Panc1 (cell line): ENCODE measurements around the gene EDN2. TPM values are rescaled to one million over a fixed set of nuclear protein-coding genes. Genes with fewer than 3 reads are reported as not detected.

Experiments
- ATAC-seq: fragments of 200-7000 bp; cut with Tn5 transposase; 2 replicates; pipeline ENCODE4 v1.9.1; 2020; ENCODE audit warnings: mild to moderate bottlenecking, moderate library complexity
- BruUV-seq: library from RNA; stranded (reverse); fragments of 400-500 nt; replicated peaks from 2 replicates; lab custom pipeline; 2021; lab: Mats Ljungman, UMichigan
- CTCF ChIA-PET: fragments of 300-600 bp; sonication (Branson Sonifier 250); formaldehyde crosslinking; loops from one replicate; lab custom pipeline; 2022; ENCODE audit warnings: antibody characterized with exemption; lab: Charles Lee
- POLR2A ChIA-PET: fragments of 300-600 bp; sonication (Branson Sonifier 250); formaldehyde crosslinking; loops from one replicate; lab custom pipeline; 2022; ENCODE audit warnings: antibody characterized with exemption; lab: Charles Lee
- DNase-seq: peaks from one replicate; pipeline ENCODE4 v3.0.0-alpha.2; 2010; ENCODE audit warnings: low read depth, low spot score
- H3K27ac ChIP-seq: 2 replicates; pipeline ENCODE4 v1.5.1; 2011; ENCODE audit warnings: mild to moderate bottlenecking, low read length, inconsistent platforms
- H3K27me3 ChIP-seq: fragments of 200-500 bp; sonication (Bioruptor generic); 2 replicates; pipeline ENCODE4 v1.6.0; 2014; ENCODE audit warnings: low read length, inconsistent platforms; ENCODE audit not compliant: control insufficient read depth, insufficient read depth
- H3K36me3 ChIP-seq: fragments of 200-500 bp; sonication (Bioruptor generic); 2 replicates; pipeline ENCODE4 v1.5.1; 2014; ENCODE audit warnings: inconsistent platforms, mild to moderate bottlenecking, low read length, moderate library complexity; ENCODE audit not compliant: control insufficient read depth, insufficient read depth
- H3K4me1 ChIP-seq: 2 replicates; pipeline ENCODE4 v1.5.1; 2011; ENCODE audit warnings: inconsistent platforms, mild to moderate bottlenecking, low read length, moderate library complexity; ENCODE audit not compliant: control insufficient read depth, insufficient read depth
- H3K4me3 ChIP-seq, 2 experiments: 2 replicates each; pipeline ENCODE4 v1.5.1; 2011 to 2012; ENCODE audit warnings: low read depth in 2 of 2, low read length in 2 of 2, mild to moderate bottlenecking in 2 of 2, inconsistent platforms in 1 of 2, moderate library complexity in 1 of 2
- H3K9me3 ChIP-seq: fragments of 200-500 bp; sonication (Bioruptor generic); 2 replicates; pipeline ENCODE4 v1.5.1; 2014; ENCODE audit warnings: low read depth, mild to moderate bottlenecking, inconsistent platforms, low read length, moderate library complexity; ENCODE audit not compliant: control insufficient read depth, insufficient read depth
- CTCF ChIP-seq: fragments of 450-650 bp; IDR thresholded peaks from 2 replicates; pipeline ENCODE4 v1.5.1; 2017; ENCODE audit warnings: mild to moderate bottlenecking
- POLR2AphosphoS5 ChIP-seq: IDR thresholded peaks from 2 replicates; pipeline ENCODE4 v1.6.1; 2012; ENCODE audit warnings: mild to moderate bottlenecking, low read depth, low read length, moderate library complexity
- REST ChIP-seq, 2 experiments: IDR thresholded peaks; 2 replicates each; pipeline ENCODE4 v1.6.1; 2011 to 2012; ENCODE audit warnings: low read depth in 2 of 2, control low read depth in 1 of 2, low read length in 1 of 2, mild to moderate bottlenecking in 1 of 2, moderate library complexity in 1 of 2; ENCODE audit not compliant: insufficient read depth in 1 of 2
- SIN3A ChIP-seq: IDR thresholded peaks from 2 replicates; pipeline ENCODE4 v1.6.1; 2012; ENCODE audit warnings: low read depth, mild to moderate bottlenecking, low read length, moderate library complexity, borderline replicate concordance; ENCODE audit not compliant: insufficient read depth
- TCF7L2 ChIP-seq: IDR thresholded peaks from 2 replicates; pipeline ENCODE4 v1.6.1; 2011; ENCODE audit warnings: mild to moderate bottlenecking, low read depth, low read length, inconsistent platforms
- in situ Hi-C: cut with HindIII; loops from 2 replicates; pipeline ENCODE4 v1.10.0; 2016; ENCODE audit warnings: low sequenced_read_pairs, low pct_unique_long_range_greater_than_20kb
- intact Hi-C: fragments of 100-400 bp; cut with micrococcal nuclease; formaldehyde crosslinking; loops from one replicate; pipeline ENCODE4 v1.10.0; 2022; ENCODE audit not compliant: unreplicated experiment
- total RNA-seq: library from RNA; stranded (reverse); gene quantifications from one replicate; pipeline ENCODE4 v1.2.1, GENCODE V29; 2021; ENCODE audit not compliant: unreplicated experiment

Gene EDN2
- total RNA-seq, 1 experiment from 2014 or later: not detected

- intact Hi-C loops: no loop called here
- Histone ChIP-seq H3K4me3 (no peak overlapping the region), H3K27ac (no peak overlapping the region), H3K4me1 (no peaks in the 10 kb centered on the region), H3K36me3 (no peaks in the 10 kb centered on the region), H3K9me3 (no peaks in the 10 kb centered on the region), H3K27me3 (0 out of 2 replicates have a peak, but pooled peaks cover 2% of the 10 kb centered on the region)
- DNase-seq (no peak), ATAC-seq (no peak)
- in situ Hi-C loops: no loop called here
- POLR2A ChIA-PET: interaction anchor here (0.6 kb wide), 1 partner anchor 187 kb away, joined by 9 read pairs; no protein-coding TSS in a partner anchor
- CTCF ChIA-PET: interaction anchor here (0.6 kb wide), 2 partner anchors 74 to 1858 kb away, joined by 3 to 5 read pairs; no protein-coding TSS in a partner anchor
- TF ChIP-seq REST (IDR thresholded peaks at IDR 0.05; ENCODE audit: insufficient read depth in 1 of 2, low read depth in 2 of 2, low read length in 1 of 2) (no peak), POLR2AphosphoS5 (no peak), TCF7L2 (no peak), CTCF (no peak), SIN3A (no peak)
- BruUV-seq: no TSS peak
Measured at GRCh38 chr1:41468122-41468762, 16.2 kb downstream of the EDN2 start.

- Histone ChIP-seq H3K4me1 (no peaks in the 10 kb centered on the region), H3K36me3 (no peaks in the 10 kb centered on the region), H3K27me3 (no peaks in the 10 kb centered on the region), H3K27ac (no peak overlapping the region), H3K4me3 (no peak overlapping the region), H3K9me3 (no peaks in the 10 kb centered on the region)
- intact Hi-C loops: no loop called here
- no peak for DNase-seq
- no peak for ATAC-seq
- BruUV-seq: no TSS peak
- ChIA-PET CTCF (interaction anchor here (0.6 kb wide), 2 partner anchors 73 to 1858 kb away, joined by 3 to 5 read pairs; no protein-coding TSS in a partner anchor), POLR2A (no interaction called here)
- no peak for TF ChIP-seq CTCF
- TF ChIP-seq REST (IDR thresholded peaks at IDR 0.05; ENCODE audit: insufficient read depth in 1 of 2, low read depth in 2 of 2, low read length in 1 of 2): no peak
- TF ChIP-seq POLR2AphosphoS5: no peak
- TF ChIP-seq TCF7L2: no peak
- TF ChIP-seq SIN3A: no peak
- in situ Hi-C loops: no loop called here
Measured at GRCh38 chr1:41467673-41468072, 16.8 kb downstream of the EDN2 start.
